Keratinocyte (primary cell): Measurements from ENCODE around the gene LRRTM2.

Source experiments
- CTCF ChIP-seq, 3 experiments: IDR thresholded peaks in 1 of 3; conservative IDR thresholded peaks in 1 of 3; optimal IDR thresholded peaks in 1 of 3; 2 replicates in 2 of 3; 3 replicates in 1 of 3; pipeline versions ENCODE3 to v1.5.1; 2011; ENCODE audit warnings: low read length in 3 of 3, mild to moderate bottlenecking in 3 of 3, moderate library complexity in 2 of 3, control low read depth in 1 of 3, inconsistent platforms in 1 of 3; ENCODE audit not compliant: insufficient read depth in 2 of 3; ENCODE audit errors: extremely low read depth in 1 of 3
- EZH2 ChIP-seq: IDR thresholded peaks from one replicate; pipeline ENCODE4 v1.6.1; 2012; ENCODE audit warnings: inconsistent platforms, mild to moderate bottlenecking, low read length, moderate library complexity

- no peak for TF ChIP-seq CTCF (optimal IDR thresholded peaks at IDR 0.05 in 1 of 3, IDR thresholded peaks at IDR 0.05 in 1 of 3, conservative IDR thresholded peaks at IDR 0.05 in 1 of 3; ENCODE audit: extremely low read depth in 1 of 3, insufficient read depth in 2 of 3, low read length in 3 of 3)
- TF ChIP-seq EZH2 = no peak
Measured at GRCh38 chr5:138884094-138884493, 9.0 kb upstream of the LRRTM2 start.
